SW 1271 (cell line): Measurements from ENCODE around the gene NPAS4.
"Not testable (repeated sequence)": the region's sequence is repeated elsewhere in the genome, so short reads cannot be mapped to it uniquely, and the experiment has no call there.

Experiments used
- DNase-seq, 2 experiments: peaks; one replicate each; lab custom pipeline; 2025; lab: John Stamatoyannopoulos, UW

Gene NPAS4

DNA sequence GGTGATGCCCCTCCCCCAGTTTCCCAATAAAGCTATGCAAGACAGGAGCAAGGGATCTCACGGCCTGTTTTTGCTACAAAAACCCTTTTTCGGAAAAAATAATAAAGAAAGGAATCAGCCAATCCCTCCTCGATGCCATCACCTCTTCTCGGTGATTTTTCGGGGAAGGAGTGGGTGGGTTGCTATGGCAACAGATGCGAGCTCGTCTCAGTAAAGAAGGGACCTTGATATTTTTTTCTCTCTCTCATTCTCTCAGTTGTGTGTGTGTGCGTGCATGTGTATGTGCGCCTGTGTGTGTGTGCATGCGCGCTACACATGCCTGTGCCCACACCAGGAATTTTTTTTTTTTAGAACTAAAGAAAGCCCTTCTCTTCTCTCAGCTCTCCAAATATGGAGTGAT is 3.8 kb upstream of the NPAS4 start:
- no peak for DNase-seq

DNA sequence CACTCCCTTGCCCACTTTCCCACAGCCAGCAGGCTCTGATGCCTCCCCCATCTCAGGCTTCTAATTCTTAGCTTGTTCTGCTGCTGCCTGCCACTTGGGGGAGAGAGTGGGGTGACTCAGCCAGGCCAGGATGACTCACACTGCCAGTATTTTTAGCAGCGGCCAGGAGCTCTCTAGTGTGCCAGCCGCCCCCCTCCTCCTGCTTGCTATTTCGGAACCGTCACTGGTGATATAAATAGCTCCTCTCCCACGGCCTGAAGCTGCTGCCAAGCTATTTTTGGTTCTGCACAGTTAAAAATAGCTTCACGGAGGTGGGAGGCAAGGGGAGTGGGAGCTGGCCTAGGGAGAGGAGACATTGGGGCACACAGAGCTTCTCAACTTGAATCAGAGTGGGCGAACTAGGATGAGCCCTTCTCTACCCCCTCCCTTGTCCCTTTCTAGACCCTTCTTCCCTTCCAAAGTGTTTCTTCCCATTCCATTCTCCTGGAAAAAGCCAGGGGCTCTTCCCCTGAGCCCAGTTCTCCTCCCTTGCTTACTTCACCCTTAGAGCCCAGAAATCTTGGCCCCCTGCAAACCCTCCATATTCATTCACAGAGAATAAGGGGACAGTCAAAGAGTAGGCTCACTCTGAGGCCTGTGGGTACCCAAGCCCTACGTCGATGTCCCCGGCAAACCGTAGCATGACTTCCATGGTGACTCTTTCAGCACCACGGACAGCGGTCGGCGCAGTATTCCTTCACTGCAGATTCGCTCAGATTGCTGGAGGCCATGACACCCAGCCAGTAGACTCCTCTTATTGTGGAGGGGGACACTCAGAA is 2.5 kb upstream of the NPAS4 start:
- DNase-seq = peak; percentile 32 to 65

DNA sequence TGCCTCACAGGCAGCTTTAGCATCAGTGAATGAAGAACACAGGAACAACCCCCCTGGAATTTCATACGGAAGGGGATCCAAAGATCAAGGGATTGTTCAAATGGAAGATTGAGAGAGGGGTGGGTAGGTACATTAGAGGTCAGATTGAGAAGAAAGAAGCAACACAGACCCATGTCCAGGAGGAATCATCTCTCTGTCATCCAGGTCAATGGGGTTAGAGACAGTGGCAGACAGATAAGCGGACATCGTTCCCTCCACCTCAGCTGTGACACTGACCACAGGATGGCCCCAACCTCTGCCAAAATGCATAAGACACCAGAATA is 1.9 kb upstream of the NPAS4 start:
- DNase-seq = no peak

DNA sequence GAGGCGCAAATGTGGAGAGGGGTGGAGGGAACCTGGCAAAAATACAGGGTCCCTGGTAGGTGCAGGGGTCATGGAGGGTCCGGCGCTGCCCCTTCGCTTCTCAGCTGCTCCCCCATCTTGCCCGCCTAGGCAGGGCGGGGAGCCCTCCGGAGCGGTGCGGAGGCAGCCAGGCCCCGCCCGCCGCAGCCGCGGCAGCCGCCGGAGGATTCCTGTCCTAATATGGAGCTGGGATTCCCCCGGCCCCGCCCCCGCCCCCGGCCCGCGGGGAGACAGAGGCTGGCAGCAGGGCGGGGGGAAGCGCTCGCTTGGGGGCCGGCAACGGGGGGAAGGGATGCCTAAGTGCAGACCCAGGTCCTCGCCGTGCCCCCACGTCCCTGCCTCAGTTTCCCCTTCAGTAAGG is 1.0 kb upstream of the NPAS4 start:
- no peak for DNase-seq

DNA sequence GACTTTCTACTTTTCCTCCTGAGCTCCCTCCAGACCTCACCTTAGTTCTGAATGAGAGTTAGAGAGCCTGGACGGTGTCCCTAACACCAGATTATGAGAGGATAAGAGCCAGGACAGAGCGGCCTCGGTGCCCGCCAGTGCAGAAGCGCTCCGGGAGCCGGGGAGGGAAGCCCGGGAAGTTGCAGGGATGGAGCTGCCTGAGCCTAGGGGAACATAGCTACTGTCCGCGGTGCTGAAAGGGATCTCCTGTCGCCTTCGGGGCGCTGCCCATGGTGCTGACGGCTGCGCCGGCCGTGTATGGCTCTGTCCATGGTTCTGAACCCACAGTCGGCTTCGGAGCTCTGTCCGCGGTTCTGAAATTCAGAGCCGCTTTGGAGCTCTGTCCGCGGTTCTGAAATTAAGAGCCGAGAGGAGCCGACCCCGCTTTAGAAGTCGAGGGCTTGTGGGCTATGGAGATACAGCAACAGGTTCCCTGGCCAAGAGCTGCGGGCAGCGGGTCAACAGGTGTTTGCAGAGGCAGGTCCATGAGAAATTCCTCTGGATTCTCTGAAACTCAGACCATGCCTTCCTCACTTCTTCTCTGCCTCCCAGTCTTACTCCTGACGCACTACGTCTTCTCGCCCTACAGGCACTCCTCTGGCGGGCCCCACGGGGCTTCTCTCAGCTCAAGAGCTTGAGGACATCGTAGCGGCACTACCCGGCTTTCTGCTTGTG is 814 bp downstream of the NPAS4 start:
- peak in 1 of 2 experiments; percentile 45 for DNase-seq

DNA sequence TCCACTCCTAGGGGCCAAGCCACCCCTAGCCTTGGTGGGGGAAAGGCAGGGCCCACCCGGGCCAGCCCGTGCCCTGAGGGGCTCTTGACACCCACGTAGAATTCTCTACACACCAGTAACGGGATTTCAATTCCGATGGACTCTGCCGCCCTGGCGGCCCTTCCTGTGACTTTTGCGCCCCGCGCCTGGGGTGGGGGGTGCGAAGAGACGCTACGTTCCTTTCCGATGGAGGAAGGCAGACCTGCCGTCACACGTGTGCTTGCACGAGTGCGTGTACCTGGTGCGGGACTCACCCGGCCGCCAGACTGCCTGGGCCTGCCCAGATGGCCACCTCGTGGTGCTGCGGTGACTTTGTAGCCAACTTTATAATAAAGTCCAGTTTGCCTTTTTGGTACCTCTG is 5.5 kb downstream of the NPAS4 start:
- DNase-seq = no peak

DNA sequence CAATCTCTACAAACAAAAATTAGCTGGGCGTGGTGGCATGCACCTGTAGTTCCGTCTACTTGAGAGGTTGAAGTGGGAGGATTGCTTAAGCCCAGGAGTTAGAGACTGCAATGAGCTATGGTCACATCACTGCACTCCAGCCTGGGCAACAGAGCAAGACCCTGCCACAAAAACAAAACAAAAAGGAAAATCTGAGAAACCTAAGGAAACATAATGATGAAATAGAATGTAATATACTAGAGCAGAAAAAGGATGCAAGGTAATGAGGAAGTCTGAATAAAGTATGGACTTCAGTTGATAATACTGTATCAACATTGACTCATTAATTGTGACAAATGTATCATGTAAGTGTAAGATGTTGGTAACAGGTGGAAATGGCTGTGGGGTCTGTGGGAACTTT is 8.1 kb downstream of the NPAS4 start:
- no peak for DNase-seq

DNA sequence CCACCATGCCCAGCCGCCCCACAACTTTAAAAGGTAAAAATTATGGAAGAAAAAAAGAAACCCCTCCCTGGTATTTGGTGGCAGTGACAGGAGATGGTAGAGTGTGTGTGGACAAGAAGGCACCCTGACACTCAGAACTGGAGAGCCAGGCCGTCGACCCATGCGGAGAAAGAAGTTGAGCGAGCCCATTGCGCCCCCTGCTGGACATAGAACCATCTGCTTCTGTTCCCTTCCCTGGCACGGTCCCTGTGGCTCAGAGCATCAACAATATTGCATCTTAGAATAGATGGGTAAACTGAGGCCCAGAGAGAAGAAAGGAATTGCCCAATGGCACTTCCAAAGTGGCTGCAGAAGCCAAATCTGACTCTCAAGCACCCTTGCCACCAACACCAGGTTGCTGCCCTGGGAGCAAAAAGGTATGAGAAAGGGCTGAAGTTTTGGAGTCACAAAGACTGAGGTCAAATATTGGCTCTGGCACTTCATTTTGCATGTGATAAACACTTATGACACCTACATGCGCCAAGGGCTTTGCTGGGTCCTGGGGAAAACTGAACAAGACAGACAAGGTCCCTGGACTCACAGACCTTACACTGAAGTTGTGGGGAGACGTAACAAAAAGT is 9.3 kb downstream of the NPAS4 start:
- peak in 1 of 2 experiments; percentile 61 for DNase-seq

DNA sequence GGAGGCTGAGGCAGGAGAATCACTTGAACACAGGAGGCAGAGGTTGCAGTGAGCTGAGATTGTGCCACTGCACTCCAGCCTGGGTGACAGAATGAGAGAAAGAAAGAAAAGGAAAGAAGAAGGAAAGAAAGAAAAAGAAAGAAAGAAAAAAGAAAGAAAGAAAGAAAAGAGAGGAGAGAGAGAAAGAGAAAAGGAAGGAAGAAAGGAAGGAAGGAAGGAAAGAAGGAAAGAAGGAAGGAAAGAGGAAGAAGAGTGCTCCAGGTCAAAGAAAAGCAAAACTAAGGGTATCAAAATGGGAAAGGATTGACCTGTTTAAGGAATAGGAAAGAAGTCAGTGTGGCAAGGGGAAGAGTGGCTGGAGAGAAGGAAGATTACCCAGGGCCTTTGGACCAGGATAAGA is 10.5 kb downstream of the NPAS4 start:
- not testable (repeated sequence) for DNase-seq

DNA sequence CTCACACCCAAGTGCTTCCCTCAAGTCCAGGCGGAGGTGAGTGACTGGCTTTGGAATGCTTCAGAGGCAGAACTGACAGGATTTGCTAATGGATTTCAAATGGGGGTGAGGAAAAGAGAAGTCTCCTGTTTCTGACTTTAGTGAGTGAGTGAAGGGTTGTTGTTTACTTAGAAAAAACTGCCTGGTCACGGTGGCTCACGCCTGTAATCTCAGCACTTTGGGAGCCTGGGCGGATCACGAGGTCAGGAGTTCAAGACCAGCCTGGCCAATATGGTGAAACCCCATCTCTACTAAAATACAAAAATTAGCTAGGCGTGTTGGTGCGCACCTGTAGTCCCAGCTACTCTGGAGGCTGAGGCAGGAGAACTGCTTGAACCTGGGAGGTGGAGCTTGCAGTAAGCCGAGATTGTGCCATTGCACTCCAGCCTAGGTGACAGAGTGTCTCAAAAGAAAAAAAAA is 11.1 kb downstream of the NPAS4 start:
- not testable (repeated sequence) for DNase-seq

DNA sequence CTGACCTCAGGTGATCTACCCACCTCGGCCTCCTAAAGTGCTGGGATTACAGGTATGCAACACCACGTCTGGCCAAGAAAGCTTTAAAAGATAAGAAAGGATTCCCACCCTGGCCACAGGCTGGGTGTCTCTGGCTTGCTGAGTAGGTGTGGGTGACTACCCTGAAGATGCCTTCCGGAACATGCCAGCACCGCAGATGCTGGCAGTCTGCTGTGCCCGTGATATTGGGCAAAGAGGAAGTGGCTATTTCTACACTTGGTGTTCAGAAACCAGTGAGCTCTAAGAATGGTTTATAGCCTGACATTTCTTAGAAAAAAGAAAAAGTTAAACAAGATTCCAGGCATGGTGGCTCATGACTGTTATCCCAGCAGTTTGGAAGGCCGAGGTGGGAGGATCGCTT is 11.8 kb downstream of the NPAS4 start:
- DNase-seq = no peak

DNA sequence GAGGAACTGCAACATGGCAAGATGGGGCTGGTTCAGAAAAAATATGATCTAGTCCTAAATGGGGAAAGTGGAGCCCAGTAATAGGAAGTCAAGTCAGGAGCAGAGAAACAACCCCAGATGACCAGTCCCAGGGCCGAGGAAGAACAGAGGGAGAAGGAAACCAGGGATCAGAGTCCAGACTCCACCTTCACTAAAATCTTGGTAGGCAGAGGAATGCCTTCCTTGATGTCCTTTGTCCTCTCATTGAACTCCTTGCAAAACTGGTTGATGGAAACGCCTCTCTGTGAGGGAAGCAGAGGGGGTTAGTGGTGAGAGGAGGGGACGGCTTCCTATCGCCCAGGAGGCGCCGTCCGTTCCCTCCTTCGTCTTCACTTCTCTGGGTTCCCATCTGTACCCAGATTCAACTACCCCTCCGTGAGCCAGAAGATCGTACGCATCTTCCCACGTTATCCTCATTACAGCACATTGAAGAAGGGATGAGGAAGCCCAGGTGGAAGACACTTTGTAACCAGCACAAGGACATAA is 17.2 kb downstream of the NPAS4 start:
- no peak for DNase-seq

DNA sequence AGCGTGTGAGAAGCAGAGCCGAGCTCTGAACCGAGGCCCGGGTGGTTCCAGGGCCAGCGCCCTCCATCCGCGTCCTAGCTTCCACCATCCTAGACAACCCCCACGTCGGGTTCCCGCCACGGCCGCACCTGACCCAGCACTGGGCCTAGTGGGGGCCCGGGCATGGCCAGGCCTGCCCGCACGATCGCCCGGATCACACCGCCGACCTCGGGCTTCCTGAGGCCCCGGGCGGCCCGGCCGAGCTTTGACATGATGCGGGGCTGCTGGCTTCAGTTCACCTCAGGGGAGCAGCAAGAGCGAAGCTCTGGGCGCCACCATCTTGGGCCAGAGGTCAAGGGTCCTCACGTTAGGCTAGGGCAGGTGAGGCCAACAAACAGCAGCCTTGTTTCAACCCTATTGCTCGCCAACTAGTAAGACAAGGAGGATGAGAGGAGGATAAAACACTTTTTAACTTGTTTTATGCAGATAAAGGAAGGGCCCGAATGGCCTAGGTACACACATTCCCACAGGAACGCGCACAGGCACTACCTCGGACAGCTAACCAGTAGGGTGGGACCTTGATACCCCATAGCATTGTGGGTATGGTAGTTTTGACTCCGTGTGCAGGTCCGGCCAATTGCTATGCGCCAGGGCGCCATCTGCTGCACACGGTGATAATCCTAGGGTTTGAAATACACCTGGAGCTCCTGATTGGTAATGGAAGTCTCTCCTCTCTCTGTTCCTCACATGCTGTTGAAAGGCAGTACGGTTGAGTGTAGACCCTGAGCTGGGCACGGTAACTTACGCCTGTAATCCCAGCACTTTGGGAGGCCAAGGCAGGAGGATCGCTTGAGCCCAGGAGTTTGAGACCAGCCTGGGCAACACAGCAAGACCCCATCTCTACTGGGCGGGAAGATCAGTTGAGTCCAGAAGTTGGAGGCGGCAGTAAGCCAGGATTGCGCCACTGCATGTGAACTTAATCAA is 17.9 kb downstream of the NPAS4 start, which contains the start of gene MRPL11:
Gene MRPL11 (minus strand): TSS at position 345 of the 963 bp plus-strand sequence. CDS start 94 bp downstream, at position 251.
- DNase-seq = peak; percentile 72 to 95

DNA sequence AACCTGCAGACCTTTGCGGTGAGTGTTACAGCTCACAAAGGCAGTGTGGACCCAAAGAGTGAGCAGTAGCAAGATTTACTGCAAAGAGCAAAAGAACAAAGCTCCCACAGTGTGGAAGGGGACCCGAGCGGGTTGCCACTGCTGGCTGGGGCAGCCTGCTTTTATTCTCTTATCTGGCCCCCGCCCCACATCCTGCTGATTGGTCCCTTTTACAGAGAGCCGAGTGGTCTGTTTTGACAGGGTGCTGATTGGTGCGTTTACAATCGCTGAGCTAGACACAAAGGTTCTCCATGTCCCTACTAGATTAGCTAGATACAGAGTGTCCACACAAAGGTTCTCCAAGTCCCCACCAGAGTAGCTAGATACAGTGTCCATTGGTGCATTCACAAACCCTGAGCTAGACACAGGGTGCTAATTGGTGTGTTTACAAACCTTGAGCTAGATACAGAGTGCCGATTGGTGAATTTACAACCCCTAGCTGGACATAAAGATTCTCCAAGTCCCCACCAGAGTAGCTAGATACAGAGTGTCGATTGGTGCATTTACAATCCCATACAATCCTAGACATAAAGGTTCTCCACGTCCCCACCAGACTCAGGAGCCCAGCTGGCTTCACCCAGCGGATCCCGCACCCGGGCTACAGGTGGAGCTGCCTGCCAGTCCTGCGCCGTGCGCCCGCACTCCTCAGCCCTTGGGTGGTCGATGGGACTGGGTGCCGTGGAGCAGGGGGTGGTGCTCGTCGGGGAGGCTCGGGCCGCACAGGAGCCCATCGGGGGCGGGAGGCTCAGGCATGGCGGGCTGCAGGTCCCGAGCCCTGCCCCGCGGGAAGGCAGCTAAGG is 19.5 kb downstream of the NPAS4 start:
- DNase-seq = not testable (repeated sequence)

DNA sequence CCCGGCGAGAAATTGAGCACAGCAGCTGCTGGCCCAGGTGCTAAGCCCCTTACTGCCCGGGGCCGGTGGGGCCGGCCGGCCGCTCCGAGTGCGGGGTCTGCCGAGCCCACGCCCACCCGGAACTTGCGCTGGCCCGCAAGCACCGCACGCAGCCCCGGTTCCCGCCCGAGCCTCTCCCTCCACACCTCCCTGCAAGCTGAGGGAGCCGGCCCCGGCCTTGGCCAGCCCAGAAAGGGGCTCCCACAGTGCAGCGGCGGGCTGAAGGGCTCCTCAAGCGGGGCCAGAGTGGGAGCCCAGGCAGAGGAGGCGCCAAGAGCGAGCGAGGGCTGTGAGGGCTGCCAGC is 20.1 kb downstream of the NPAS4 start:
- DNase-seq = not testable (repeated sequence)

DNA sequence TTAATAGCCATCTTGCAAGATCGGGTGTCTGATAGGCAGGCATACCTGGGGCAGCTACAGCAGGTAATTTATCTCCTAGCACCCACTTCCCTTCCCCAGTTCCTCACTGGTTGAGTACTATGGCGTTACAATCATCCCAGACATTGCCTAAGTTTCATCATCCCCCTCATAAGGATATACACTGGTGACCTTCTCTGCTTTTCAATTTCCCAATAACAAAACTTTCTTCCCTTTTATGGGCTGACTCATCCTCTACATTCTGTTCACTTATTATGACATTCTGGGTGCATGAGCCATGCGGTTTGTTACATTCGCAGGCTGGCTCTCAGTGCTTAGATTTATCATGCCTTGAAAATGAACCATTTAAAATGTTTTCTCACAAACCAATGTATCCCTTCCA is 22.8 kb downstream of the NPAS4 start:
- DNase-seq = no peak

DNA sequence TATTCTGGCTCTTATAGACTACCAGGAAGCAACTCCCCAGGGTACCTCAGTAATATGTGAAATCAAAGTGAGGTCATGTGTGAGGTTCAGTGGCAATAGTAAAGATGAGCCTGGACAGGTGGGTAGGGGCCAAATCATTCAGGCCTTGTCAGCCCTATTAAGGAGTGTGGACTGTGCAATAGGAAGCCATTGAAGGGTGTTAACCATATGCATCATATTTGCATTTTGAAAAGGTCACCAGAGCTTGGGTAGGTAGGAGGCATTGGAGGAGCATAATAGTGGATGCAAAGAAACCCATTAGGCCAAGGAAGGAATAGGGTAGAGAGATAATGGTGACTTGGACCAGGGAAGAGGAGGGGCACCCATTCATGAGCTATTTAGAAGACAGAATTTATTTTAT is 26.2 kb downstream of the NPAS4 start:
- no peak for DNase-seq

DNA sequence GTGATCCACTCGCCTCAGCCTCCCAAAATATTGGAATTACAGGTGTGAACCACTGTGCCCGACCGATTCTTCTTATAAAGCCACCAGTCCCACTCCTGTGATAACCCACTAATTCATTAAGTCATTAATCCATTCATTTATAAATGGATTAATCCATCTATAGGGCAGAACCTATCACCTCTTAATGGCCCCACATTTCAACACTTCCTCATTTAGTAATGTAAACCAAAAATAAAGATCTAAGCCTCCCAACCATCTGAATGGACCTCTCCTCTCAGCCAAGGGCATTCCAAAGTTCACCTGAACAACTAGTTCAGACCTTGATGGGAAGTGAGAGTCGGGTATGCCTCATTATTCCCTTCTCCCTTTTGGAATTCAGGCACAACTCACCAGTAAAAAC is 27.7 kb downstream of the NPAS4 start:
- DNase-seq = no peak

DNA sequence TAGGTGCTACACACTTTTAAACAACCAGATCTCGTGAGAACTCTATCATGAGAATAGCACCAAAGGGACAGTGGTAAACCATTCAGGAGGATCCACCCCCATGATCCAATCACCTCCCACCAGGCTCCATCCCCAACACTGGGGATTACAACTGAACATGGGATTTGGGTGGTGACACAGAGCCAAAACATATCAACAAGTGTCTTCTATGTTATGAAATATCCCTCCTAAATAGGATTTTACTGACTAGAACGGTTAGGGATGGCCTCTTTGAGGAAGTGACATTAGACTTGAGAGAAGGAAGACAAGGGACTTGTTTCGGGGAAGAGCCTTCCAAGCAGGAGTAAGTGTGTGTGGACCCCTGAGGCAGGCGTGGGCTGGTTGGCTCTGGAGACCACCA is 29.7 kb downstream of the NPAS4 start:
- no peak for DNase-seq

DNA sequence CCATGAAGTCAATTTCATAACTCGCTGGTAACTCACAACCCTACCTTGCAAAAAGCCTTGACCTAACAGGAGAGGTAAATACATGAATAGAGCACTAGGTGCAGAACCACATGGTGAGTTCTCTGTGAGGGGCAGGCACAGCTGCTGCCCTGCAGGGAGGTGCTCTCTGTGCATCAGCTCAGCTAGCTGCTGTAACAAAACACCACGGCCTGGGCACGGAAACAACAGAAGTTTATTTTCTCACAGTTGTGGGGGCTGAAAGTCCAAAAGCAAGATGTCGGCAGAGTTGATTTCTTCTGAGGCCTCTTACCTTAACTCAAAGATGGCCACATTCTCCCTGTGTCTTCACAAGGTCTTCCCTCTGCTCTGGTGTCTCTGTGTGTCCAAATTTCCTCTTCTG is 30.8 kb downstream of the NPAS4 start:
- no peak for DNase-seq

DNA sequence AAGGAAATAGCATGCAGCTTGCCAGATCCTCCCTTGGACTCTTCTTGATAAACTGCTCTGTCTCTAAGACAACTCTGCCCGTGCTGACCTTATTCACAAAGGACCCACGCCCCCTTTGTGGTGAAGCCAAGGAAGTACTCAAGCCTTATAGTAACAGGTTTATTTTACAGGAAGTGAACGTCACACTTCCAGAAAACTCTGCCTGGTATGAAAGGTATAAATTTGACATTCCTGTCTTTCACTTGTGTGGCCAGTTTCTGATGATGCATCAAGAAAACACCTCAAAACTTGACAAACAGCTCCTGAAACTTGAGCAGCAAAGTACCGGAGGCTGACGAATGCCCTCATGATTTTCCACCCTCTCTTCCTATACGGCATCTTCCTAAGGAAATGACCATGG is 33.4 kb downstream of the NPAS4 start:
- no peak for DNase-seq
